ENCODE measurements around the gene ZACN. TPM values are rescaled to one million over a fixed set of nuclear protein-coding genes. Genes with fewer than 3 reads are reported as not detected.
"Not testable (repeated sequence)": the region's sequence is repeated elsewhere in the genome, so short reads cannot be mapped to it uniquely, and the experiment has no call there.

The ZACN gene
- total RNA-seq, 1 experiment from 2014 or later: 0.34 TPM

DNA sequence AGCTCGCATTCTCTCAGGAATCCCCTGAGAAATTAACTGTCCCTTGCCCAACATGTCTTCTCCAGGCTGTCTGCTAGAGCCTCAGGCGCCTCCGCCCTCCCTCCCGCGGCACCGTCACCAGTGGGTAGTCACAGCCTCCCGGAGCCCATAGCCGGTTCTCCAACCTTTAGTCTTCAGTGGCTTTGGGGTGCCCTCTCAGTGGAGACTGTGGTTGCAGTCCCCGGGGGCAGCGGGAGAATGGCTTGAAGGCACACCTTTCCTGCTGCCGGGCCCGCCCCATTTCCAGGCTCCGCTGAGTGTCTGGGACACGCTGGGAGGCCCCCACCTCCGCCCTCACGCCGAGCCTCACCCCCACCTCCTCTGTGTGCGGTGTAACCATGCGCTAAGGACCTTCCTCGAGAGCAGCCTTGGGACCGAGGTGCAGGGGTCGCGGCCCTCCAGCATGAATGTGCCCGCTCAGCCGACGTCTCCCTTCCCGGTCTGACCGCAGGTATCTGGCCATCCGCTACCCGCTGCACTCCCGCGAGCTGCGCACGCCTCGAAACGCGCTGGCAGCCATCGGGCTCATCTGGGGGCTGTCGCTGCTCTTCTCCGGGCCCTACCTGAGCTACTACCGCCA is 2.7 kb upstream of the ZACN start:
- peaks cover 64% of the 10 kb centered on the region for H3K36me3 Mint-ChIP-seq (ENCODE audit: insufficient read depth, unreplicated experiment)
- intact Hi-C loops (cut with micrococcal nuclease; ENCODE audit: unreplicated experiment): no loop called here
- Histone ChIP-seq H3K4me3 (ENCODE audit: low read depth, low read length) (no peak overlapping the region), H3K36me3 (ENCODE audit: control insufficient read depth, insufficient read depth, low read length) (no peaks in the 10 kb centered on the region), H3K27me3 (replicated peaks; ENCODE audit: control insufficient read depth, insufficient read depth, low read length) (no peaks in the 10 kb centered on the region; the same call in none of the 2 replicates), H3K9me3 (no peaks in the 10 kb centered on the region), H3K4me1 (0 out of 2 replicates have a peak, but pooled peaks cover 2% of the 10 kb centered on the region)
- no peak for DNase-seq
- H3K4me3 Mint-ChIP-seq (ENCODE audit: unreplicated experiment): peak overlapping the region; percentile 78
- H3K27me3 Mint-ChIP-seq (ENCODE audit: insufficient read depth, unreplicated experiment): peaks cover 21% of the 10 kb centered on the region
- no peak overlapping the region for H3K27ac Mint-ChIP-seq (ENCODE audit: unreplicated experiment)
- peaks cover 9% of the 10 kb centered on the region for H3K4me1 Mint-ChIP-seq (ENCODE audit: low read depth, unreplicated experiment)
- BruUV-seq (replicated peaks): no TSS peak
- CTCF ChIA-PET: no interaction called here
- no peak for TF ChIP-seq CTCF (IDR thresholded peaks at IDR 0.05; ENCODE audit: insufficient read depth in 1 of 2, low read depth in 1 of 2, low read length in 1 of 2, severe bottlenecking in 1 of 2, unreplicated experiment in 1 of 2)
- no peaks in the 10 kb centered on the region for H3K9me3 Mint-ChIP-seq (ENCODE audit: unreplicated experiment)
- POLR2A ChIA-PET: no interaction called here

GRCh38 chr17:76076765-76077583 is 2.0 kb upstream of the ZACN start:
- Histone ChIP-seq H3K27me3 (replicated peaks; ENCODE audit: control insufficient read depth, insufficient read depth, low read length) (no peaks in the 10 kb centered on the region; the same call in none of the 2 replicates), H3K4me3 (ENCODE audit: low read depth, low read length) (no peak overlapping the region), H3K36me3 (ENCODE audit: control insufficient read depth, insufficient read depth, low read length) (no peaks in the 10 kb centered on the region), H3K9me3 (no peaks in the 10 kb centered on the region), H3K4me1 (no peaks in the 10 kb centered on the region)
- CTCF ChIA-PET: interaction anchor here (0.6 to 0.7 kb wide), 3 partner anchors 64 to 506 kb away, joined by 3 to 6 read pairs (median 4); partner anchors contain the start of gene FOXJ1
- BruUV-seq (replicated peaks): no TSS peak
- Mint-ChIP-seq H3K27ac (ENCODE audit: unreplicated experiment) (no peak overlapping the region), H3K27me3 (ENCODE audit: insufficient read depth, unreplicated experiment) (peaks cover 21% of the 10 kb centered on the region), H3K4me3 (ENCODE audit: unreplicated experiment) (peak overlapping the region; percentile 78), H3K36me3 (ENCODE audit: insufficient read depth, unreplicated experiment) (peaks cover 70% of the 10 kb centered on the region), H3K9me3 (ENCODE audit: unreplicated experiment) (no peaks in the 10 kb centered on the region), H3K4me1 (ENCODE audit: low read depth, unreplicated experiment) (peaks cover 9% of the 10 kb centered on the region)
- no peak for DNase-seq
- POLR2A ChIA-PET: interaction anchor here (0.6 kb wide), 1 partner anchor 48 kb away, joined by 3 read pairs; no protein-coding TSS in a partner anchor
- intact Hi-C loops (cut with micrococcal nuclease; ENCODE audit: unreplicated experiment): no loop called here
- no peak for TF ChIP-seq CTCF (IDR thresholded peaks at IDR 0.05; ENCODE audit: insufficient read depth in 1 of 2, low read depth in 1 of 2, low read length in 1 of 2, severe bottlenecking in 1 of 2, unreplicated experiment in 1 of 2)

DNA sequence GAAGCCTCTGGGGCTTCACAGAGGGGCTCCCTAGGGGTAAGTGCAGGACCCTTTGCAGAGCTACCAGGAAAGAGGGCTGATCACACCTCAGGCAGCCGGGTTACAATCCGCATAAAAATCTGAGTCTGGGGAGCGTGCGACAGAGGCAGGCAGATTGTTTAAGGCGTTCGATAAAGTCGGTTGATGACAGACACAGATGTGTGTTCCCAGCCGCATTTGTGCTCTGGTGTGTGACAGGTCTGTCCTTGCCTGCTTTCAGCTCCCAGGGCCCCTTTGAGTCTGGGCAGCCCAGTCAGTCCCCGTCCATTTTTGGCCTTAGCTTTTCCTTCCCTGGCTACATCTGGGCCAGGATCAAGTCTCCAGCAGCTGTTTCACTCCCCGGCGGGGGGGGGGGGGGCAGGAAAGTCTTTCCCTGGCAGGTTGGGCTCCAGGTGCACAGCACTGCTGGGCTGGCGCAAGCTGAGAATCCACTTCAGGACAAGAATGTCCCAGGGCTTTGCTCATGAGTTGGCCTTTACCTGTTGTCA is 1.3 kb upstream of the ZACN start:
- no peak for TF ChIP-seq CTCF (IDR thresholded peaks at IDR 0.05; ENCODE audit: insufficient read depth in 1 of 2, low read depth in 1 of 2, low read length in 1 of 2, severe bottlenecking in 1 of 2, unreplicated experiment in 1 of 2)
- ChIA-PET CTCF (interaction anchor here (0.6 to 0.9 kb wide), 4 partner anchors 55 to 506 kb away, joined by 3 to 6 read pairs (median 4); partner anchors contain the start of gene FOXJ1), POLR2A (interaction anchor here (0.5 to 0.6 kb wide), 2 partner anchors 14 to 48 kb away, joined by 3 read pairs; no protein-coding TSS in a partner anchor)
- Histone ChIP-seq H3K36me3 (ENCODE audit: control insufficient read depth, insufficient read depth, low read length) (no peaks in the 10 kb centered on the region), H3K4me3 (ENCODE audit: low read depth, low read length) (no peak overlapping the region), H3K9me3 (no peaks in the 10 kb centered on the region), H3K4me1 (no peaks in the 10 kb centered on the region), H3K27me3 (replicated peaks; ENCODE audit: control insufficient read depth, insufficient read depth, low read length) (no peaks in the 10 kb centered on the region; the same call in none of the 2 replicates)
- no TSS peak for BruUV-seq (replicated peaks)
- Mint-ChIP-seq H3K36me3 (ENCODE audit: insufficient read depth, unreplicated experiment) (peaks cover 65% of the 10 kb centered on the region), H3K9me3 (ENCODE audit: unreplicated experiment) (no peaks in the 10 kb centered on the region), H3K4me1 (ENCODE audit: low read depth, unreplicated experiment) (peaks cover 9% of the 10 kb centered on the region), H3K4me3 (ENCODE audit: unreplicated experiment) (peak overlapping the region; percentile 78), H3K27ac (ENCODE audit: unreplicated experiment) (no peak overlapping the region), H3K27me3 (ENCODE audit: insufficient read depth, unreplicated experiment) (peaks cover 21% of the 10 kb centered on the region)
- no peak for DNase-seq
- intact Hi-C loops (cut with micrococcal nuclease; ENCODE audit: unreplicated experiment): no loop called here

GRCh38 chr17:76078370-76078769 is 612 bp upstream of the ZACN start:
- POLR2A ChIA-PET; H3K36me3 ChIP-seq (ENCODE audit: control insufficient read depth, insufficient read depth, low read length); H3K4me3 Mint-ChIP-seq (ENCODE audit: unreplicated experiment); H3K4me1 ChIP-seq; H3K27me3 ChIP-seq (replicated peaks; ENCODE audit: control insufficient read depth, insufficient read depth, low read length); H3K9me3 Mint-ChIP-seq (ENCODE audit: unreplicated experiment); H3K4me1 Mint-ChIP-seq (ENCODE audit: low read depth, unreplicated experiment); intact Hi-C loops (cut with micrococcal nuclease; ENCODE audit: unreplicated experiment); H3K4me3 ChIP-seq (ENCODE audit: low read depth, low read length); DNase-seq; H3K9me3 ChIP-seq; BruUV-seq (replicated peaks); H3K27ac Mint-ChIP-seq (ENCODE audit: unreplicated experiment): not testable (repeated sequence)
- CTCF ChIA-PET: interaction anchor here (0.9 kb wide), 1 partner anchor 55 kb away, joined by 3 read pairs; no protein-coding TSS in a partner anchor
- peaks cover 21% of the 10 kb centered on the region for H3K27me3 Mint-ChIP-seq (ENCODE audit: insufficient read depth, unreplicated experiment)
- H3K36me3 Mint-ChIP-seq (ENCODE audit: insufficient read depth, unreplicated experiment): peaks cover 65% of the 10 kb centered on the region

Measured in Caco-2 (cell line).